Mononuclear cell (primary cell): ENCODE measurements around the gene CARD16. TPM values are rescaled to one million over a fixed set of nuclear protein-coding genes. Genes with fewer than 3 reads are reported as not detected.
"Not testable (repeated sequence)": the region's sequence is repeated elsewhere in the genome, so short reads cannot be mapped to it uniquely, and the experiment has no call there.

Experiments used
- H3K27me3 ChIP-seq: 2 replicates; pipeline ENCODE4 v1.6.0; 2011; ENCODE audit warnings: low read length, control low read depth; ENCODE audit not compliant: insufficient read depth
- H3K4me1 ChIP-seq: 2 replicates; pipeline ENCODE4 v1.5.1; 2011; ENCODE audit warnings: mild to moderate bottlenecking, low read length, control low read depth; ENCODE audit not compliant: insufficient read depth
- H3K4me3 ChIP-seq: 2 replicates; pipeline ENCODE4 v1.5.1; 2011; ENCODE audit warnings: mild to moderate bottlenecking, low read length, moderate library complexity
- H3K9me3 ChIP-seq: 2 replicates; pipeline ENCODE4 v1.5.1; 2011; ENCODE audit warnings: low read depth, mild to moderate bottlenecking, control low read depth, low read length
- total RNA-seq: library from RNA; depleted of rRNA; stranded (reverse); fragments of >200 nt; gene quantifications from one replicate; pipeline ENCODE4 v1.2.3, GENCODE V29; 2012

Gene CARD16
- total RNA-seq, result 78.7 TPM

- H3K4me1 ChIP-seq, result peaks cover 29% of the 10 kb centered on the region
- not testable (repeated sequence) for H3K27me3 ChIP-seq
- H3K4me3 ChIP-seq, result peak within 1 kb of the TSS; percentile 67
These were observed at the start of gene CARD16 for GRCh38 chr11:105044557-105045524. CARD16 (minus strand) TSS chr11:105045335; CDS start chr11:105045297, 38 bp downstream.

GRCh38 chr11:105092256-105093239 is 47.4 kb upstream of the CARD16 start:
- Histone ChIP-seq H3K4me3 (no peak overlapping the region), H3K27me3 (no peaks in the 10 kb centered on the region), H3K9me3 (no peaks in the 10 kb centered on the region), H3K4me1 (peaks cover 4% of the 10 kb centered on the region)

More at GRCh38 chr11:105044557-105045524, at the start of gene CARD16:
- H3K9me3 ChIP-seq, result not testable (repeated sequence)

GRCh38 chr11:105081412-105082150 is 36.4 kb upstream of the CARD16 start:
- H3K4me3 ChIP-seq, result no peak overlapping the region
- H3K9me3 ChIP-seq, result no peaks in the 10 kb centered on the region
- H3K27me3 ChIP-seq, result no peaks in the 10 kb centered on the region
- peaks cover 11% of the 10 kb centered on the region for H3K4me1 ChIP-seq

- H3K27me3 ChIP-seq, H3K9me3 ChIP-seq, H3K4me3 ChIP-seq: not testable (repeated sequence)
- H3K4me1 ChIP-seq, result peaks cover 11% of the 10 kb centered on the region
These were observed 35.2 kb upstream of the CARD16 start for GRCh38 chr11:105080171-105080906.

GRCh38 chr11:105078283-105078682 is 33.1 kb upstream of the CARD16 start:
- Histone ChIP-seq H3K4me3 (no peak overlapping the region), H3K9me3 (no peaks in the 10 kb centered on the region), H3K27me3 (no peaks in the 10 kb centered on the region), H3K4me1 (peaks cover 11% of the 10 kb centered on the region)

- H3K4me1 ChIP-seq, result peaks cover 11% of the 10 kb centered on the region
- H3K9me3 ChIP-seq, H3K4me3 ChIP-seq, H3K27me3 ChIP-seq: not testable (repeated sequence)
These were observed 32.1 kb upstream of the CARD16 start for GRCh38 chr11:105077141-105077790.

GRCh38 chr11:105074166-105074530 is 29.0 kb upstream of the CARD16 start:
- Histone ChIP-seq H3K4me1 (peaks cover 16% of the 10 kb centered on the region), H3K27me3 (no peaks in the 10 kb centered on the region), H3K9me3 (no peaks in the 10 kb centered on the region), H3K4me3 (no peak overlapping the region)

GRCh38 chr11:105073456-105074165 is 28.5 kb upstream of the CARD16 start:
- Histone ChIP-seq H3K4me1 (peaks cover 16% of the 10 kb centered on the region), H3K4me3 (no peak overlapping the region), H3K27me3 (no peaks in the 10 kb centered on the region), H3K9me3 (no peaks in the 10 kb centered on the region)

- peaks cover 16% of the 10 kb centered on the region for H3K4me1 ChIP-seq
- H3K27me3 ChIP-seq, H3K4me3 ChIP-seq, H3K9me3 ChIP-seq: not testable (repeated sequence)
These were observed 26.9 kb upstream of the CARD16 start for GRCh38 chr11:105072080-105072479.

- H3K4me3 ChIP-seq, result peak overlapping the region; percentile 8
- H3K9me3 ChIP-seq, result no peaks in the 10 kb centered on the region
- peaks cover 16% of the 10 kb centered on the region for H3K4me1 ChIP-seq
- H3K27me3 ChIP-seq, result no peaks in the 10 kb centered on the region
These were observed 26.1 kb upstream of the CARD16 start for GRCh38 chr11:105071089-105071732.

GRCh38 chr11:105070306-105070705 is 25.2 kb upstream of the CARD16 start:
- Histone ChIP-seq H3K4me3 (no peak overlapping the region), H3K4me1 (peaks cover 16% of the 10 kb centered on the region), H3K27me3 (no peaks in the 10 kb centered on the region), H3K9me3 (no peaks in the 10 kb centered on the region)

GRCh38 chr11:105069749-105070148 is 24.6 kb upstream of the CARD16 start:
- not testable (repeated sequence) for H3K27me3 ChIP-seq, H3K4me3 ChIP-seq, H3K9me3 ChIP-seq
- H3K4me1 ChIP-seq, result peaks cover 16% of the 10 kb centered on the region
